GM21526 (cell line): ENCODE results near the gene CDKN2C.

Experiments used
- ATAC-seq: cut with Tn5 transposase; IDR thresholded peaks from one replicate; pipeline ENCODE4 v1.9.1; 2021; ENCODE audit warnings: moderate library complexity; ENCODE audit not compliant: unreplicated experiment, low FRiP score

CDKN2C gene

GRCh38 chr1:50959913-50960844, 9.9 kb upstream of the CDKN2C start, which contains the start of gene FAF1:
Gene FAF1 (minus strand): TSS chr1:50960267. CDS start chr1:50959811, 456 bp downstream.
- ATAC-seq: peak; percentile 83

- ATAC-seq: no peak
These were observed 5.2 kb upstream of the CDKN2C start for GRCh38 chr1:50964863-50965262.

- no peak for ATAC-seq
These were observed 3.1 kb upstream of the CDKN2C start for GRCh38 chr1:50966991-50967390.

- no peak for ATAC-seq
These were observed 2.5 kb upstream of the CDKN2C start for GRCh38 chr1:50967416-50968157.

- ATAC-seq: peak; percentile 61
These were observed 1.8 kb upstream of the CDKN2C start for GRCh38 chr1:50968158-50968820.

GRCh38 chr1:50968821-50969610, 1.0 kb upstream of the CDKN2C start:
- peak; percentile 20 for ATAC-seq

GRCh38 chr1:50970509-50970887, 453 bp downstream of the CDKN2C start:
- no peak for ATAC-seq

- ATAC-seq: no peak
These were observed 1.0 kb downstream of the CDKN2C start for GRCh38 chr1:50970931-50971582.

- ATAC-seq: no peak
These were observed 1.8 kb downstream of the CDKN2C start for GRCh38 chr1:50971748-50972305.

- ATAC-seq: no peak
These were observed 2.7 kb downstream of the CDKN2C start for GRCh38 chr1:50972766-50973165.

GRCh38 chr1:50973255-50973654, 3.2 kb downstream of the CDKN2C start:
- no peak for ATAC-seq

GRCh38 chr1:50973875-50974617, 4.0 kb downstream of the CDKN2C start:
- ATAC-seq: no peak

GRCh38 chr1:50974618-50974935, 4.5 kb downstream of the CDKN2C start:
- no peak for ATAC-seq

- ATAC-seq: no peak
These were observed 5.4 kb downstream of the CDKN2C start for GRCh38 chr1:50975436-50975835.

- peak; percentile 4 for ATAC-seq
These were observed 6.3 kb downstream of the CDKN2C start for GRCh38 chr1:50976111-50976889.

- ATAC-seq: peak; percentile 51
These were observed 7.0 kb downstream of the CDKN2C start for GRCh38 chr1:50976890-50977574.

- ATAC-seq: peak; percentile 47
These were observed 7.6 kb downstream of the CDKN2C start for GRCh38 chr1:50977575-50978143.
